ENCODE measurements around the gene KIF4B. TPM values are rescaled to one million over a fixed set of nuclear protein-coding genes. Genes with fewer than 3 reads are reported as not detected.

KIF4B gene
- polyA plus RNA-seq, 1 of the 3 experiments (the other 2 are of a cell fraction) = 0.02 TPM

DNA sequence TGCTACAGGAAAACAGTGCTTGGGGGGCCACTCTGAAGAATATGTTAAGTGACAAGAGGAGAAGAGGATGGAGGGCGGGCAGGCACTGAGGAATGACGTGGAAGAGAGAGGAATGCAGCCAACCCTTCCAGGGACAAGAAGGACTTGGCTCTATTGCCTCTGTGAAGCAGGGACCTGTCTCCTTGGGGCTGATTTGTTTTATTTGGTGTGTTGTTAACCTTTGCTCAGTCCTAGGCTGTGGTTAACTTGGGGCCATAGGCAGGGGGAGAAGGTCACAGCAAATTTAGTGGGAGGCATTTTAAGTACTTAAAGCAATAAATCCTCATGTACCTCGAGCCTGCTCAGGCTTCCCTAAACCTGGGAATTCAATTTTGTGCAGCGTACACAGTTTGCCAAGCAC, 39.9 kb downstream of the KIF4B start:
- Histone ChIP-seq H3K4me2 (no peak overlapping the region), H3K9me2 (no peaks in the 10 kb centered on the region), H3K79me2 (ENCODE audit: insufficient read depth) (no peaks in the 10 kb centered on the region), H3K27me3 (ENCODE audit: insufficient read depth) (no peaks in the 10 kb centered on the region), H3K4me3 (ENCODE audit: low read depth in 2 of 2, low read length in 1 of 2) (no peak overlapping the region), H3K36me3 (replicated peaks in 1 of 2; ENCODE audit: control insufficient read depth in 1 of 2, insufficient read depth in 2 of 2, low read length in 1 of 2) (no peaks in the 10 kb centered on the region), H3K27ac (ENCODE audit: low read depth in 2 of 2, low read length in 1 of 2) (no peak overlapping the region; a peak in 1 of 4 replicates), H2AFZ (ENCODE audit: low read depth) (no peak overlapping the region), H4K20me1 (ENCODE audit: insufficient read depth) (no peaks in the 10 kb centered on the region), H3F3A (replicated peaks; ENCODE audit: insufficient read depth) (no peaks in the 10 kb centered on the region), H3K9ac (no peak overlapping the region), H3K4me1 (ENCODE audit: control insufficient read depth in 1 of 2, insufficient read depth in 2 of 2, low read depth in 1 of 2, low read length in 1 of 2) (peaks cover 0 to 5% of the 10 kb centered on the region in 2 experiments; a peak in 2 of 4 replicates), H3K9me3 (no peaks in the 10 kb centered on the region)
- ChIA-PET POLR2A (no interaction called here), CTCF (no interaction called here)
- TF ChIP-seq MXI1 (IDR thresholded peaks at IDR 0.05; ENCODE audit: low read depth, low read length) = no peak
- TF ChIP-seq TCF12 (IDR thresholded peaks at IDR 0.05) = no peak
- TF ChIP-seq, protein P1, sequence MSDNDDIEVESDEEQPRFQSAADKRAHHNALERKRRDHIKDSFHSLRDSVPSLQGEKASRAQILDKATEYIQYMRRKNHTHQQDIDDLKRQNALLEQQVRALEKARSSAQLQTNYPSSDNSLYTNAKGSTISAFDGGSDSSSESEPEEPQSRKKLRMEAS (IDR thresholded peaks at IDR 0.05; ENCODE audit: low read depth) = no peak
- DNase-seq = no peak
- 14% methylated on average over 4 of the region's 4 CpGs for WGBS (ENCODE audit: low lambda C conversion rate)

DNA sequence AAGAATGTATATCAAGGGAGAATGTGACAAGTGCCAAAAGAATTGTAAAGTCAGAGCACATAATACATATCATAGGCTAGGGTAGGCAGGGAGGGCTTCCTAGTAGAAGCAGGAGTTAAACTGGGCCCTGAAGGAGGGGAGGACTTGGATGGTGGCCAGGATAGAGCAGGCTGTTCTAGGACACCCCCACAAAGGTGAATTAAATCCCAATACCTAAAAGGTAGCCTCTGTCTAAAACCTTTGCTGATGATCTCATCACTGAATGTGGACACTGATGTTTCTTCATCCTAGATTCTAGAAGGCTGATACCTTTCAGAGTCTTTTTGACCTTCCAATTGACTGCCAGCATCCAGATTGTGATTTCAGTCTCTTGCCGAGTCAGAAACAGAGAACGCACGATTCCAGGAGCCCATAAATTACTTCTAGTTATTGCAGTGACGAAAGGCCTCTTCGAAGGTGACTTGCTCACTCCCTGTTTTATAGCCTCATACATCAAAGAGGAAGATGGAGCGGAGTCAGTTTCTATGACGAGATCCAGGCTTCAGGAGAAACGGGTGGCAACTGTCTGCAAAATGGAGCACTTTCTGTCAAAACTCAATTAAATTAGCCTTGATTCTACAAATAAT, 43.2 kb downstream of the KIF4B start:
- Histone ChIP-seq H3K27me3 (ENCODE audit: insufficient read depth) (no peaks in the 10 kb centered on the region), H3K79me2 (ENCODE audit: insufficient read depth) (no peaks in the 10 kb centered on the region), H3K9me3 (no peaks in the 10 kb centered on the region), H3K36me3 (replicated peaks in 1 of 2; ENCODE audit: control insufficient read depth in 1 of 2, insufficient read depth in 2 of 2, low read length in 1 of 2) (no peaks in the 10 kb centered on the region), H3K4me3 (ENCODE audit: low read depth in 2 of 2, low read length in 1 of 2) (no peak overlapping the region), H3K4me1 (ENCODE audit: control insufficient read depth in 1 of 2, insufficient read depth in 2 of 2, low read depth in 1 of 2, low read length in 1 of 2) (peaks cover 0 to 5% of the 10 kb centered on the region in 2 experiments; a peak in 2 of 4 replicates), H2AFZ (ENCODE audit: low read depth) (no peak overlapping the region), H3K27ac (ENCODE audit: low read depth in 2 of 2, low read length in 1 of 2) (no peak overlapping the region), H3F3A (replicated peaks; ENCODE audit: insufficient read depth) (no peaks in the 10 kb centered on the region), H3K9ac (no peak overlapping the region), H4K20me1 (ENCODE audit: insufficient read depth) (no peaks in the 10 kb centered on the region), H3K9me2 (no peaks in the 10 kb centered on the region), H3K4me2 (no peak overlapping the region)
- TF ChIP-seq ELF1 (IDR thresholded peaks at IDR 0.05) (no peak), NFIC (IDR thresholded peaks at IDR 0.05; ENCODE audit: borderline replicate concordance) (no peak), RXRA (IDR thresholded peaks at IDR 0.05; ENCODE audit: borderline replicate concordance, low read depth) (no peak), TEAD4 (IDR thresholded peaks at IDR 0.05; ENCODE audit: borderline replicate concordance, insufficient read depth) (no peak), JUND (IDR thresholded peaks at IDR 0.05) (no peak), RFX5 (IDR thresholded peaks at IDR 0.05; ENCODE audit: low read length) (no peak), SIN3A (IDR thresholded peaks at IDR 0.05; ENCODE audit: borderline replicate concordance, low read depth, low read length) (no peak)
- CTCF ChIA-PET = no interaction called here
- no peak for DNase-seq
- POLR2A ChIA-PET = no interaction called here
- 43% methylated on average over 8 of the region's 8 CpGs for WGBS (ENCODE audit: low lambda C conversion rate)

DNA sequence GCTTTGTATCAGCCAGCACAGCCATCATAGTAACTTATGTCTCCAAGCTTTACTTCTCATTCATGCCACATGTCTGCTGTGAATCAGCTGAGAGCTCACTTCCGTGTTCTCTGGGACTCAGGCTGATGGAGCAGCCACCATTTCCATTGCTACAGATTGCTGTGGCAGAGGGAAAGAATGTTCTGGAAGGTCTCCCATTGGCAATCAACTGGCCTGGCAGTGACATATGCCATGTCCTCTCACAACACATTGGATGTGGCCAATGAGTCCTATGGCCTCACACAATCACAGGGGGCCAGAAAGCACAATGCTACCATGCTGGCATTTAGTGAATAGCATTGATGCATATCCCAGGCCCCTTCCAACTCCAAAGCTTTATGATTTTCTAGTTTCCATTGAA, 44.1 kb downstream of the KIF4B start:
- Histone ChIP-seq H4K20me1 (ENCODE audit: insufficient read depth) (no peaks in the 10 kb centered on the region), H3K9me2 (no peaks in the 10 kb centered on the region), H3K36me3 (replicated peaks in 1 of 2; ENCODE audit: control insufficient read depth in 1 of 2, insufficient read depth in 2 of 2, low read length in 1 of 2) (no peaks in the 10 kb centered on the region), H3K79me2 (ENCODE audit: insufficient read depth) (no peaks in the 10 kb centered on the region), H3K9ac (no peak overlapping the region), H3F3A (replicated peaks; ENCODE audit: insufficient read depth) (no peaks in the 10 kb centered on the region), H3K27ac (ENCODE audit: low read depth in 2 of 2, low read length in 1 of 2) (no peak overlapping the region), H3K4me2 (no peak overlapping the region), H3K9me3 (no peaks in the 10 kb centered on the region), H3K4me1 (ENCODE audit: control insufficient read depth in 1 of 2, insufficient read depth in 2 of 2, low read depth in 1 of 2, low read length in 1 of 2) (peaks cover 0 to 5% of the 10 kb centered on the region in 2 experiments; a peak in 2 of 4 replicates), H2AFZ (ENCODE audit: low read depth) (no peak overlapping the region), H3K27me3 (ENCODE audit: insufficient read depth) (no peaks in the 10 kb centered on the region), H3K4me3 (ENCODE audit: low read depth in 2 of 2, low read length in 1 of 2) (no peak overlapping the region)
- DNase-seq = no peak
- ChIA-PET POLR2A (no interaction called here), CTCF (no interaction called here)
- no peak for TF ChIP-seq POLR2AphosphoS5 (IDR thresholded peaks at IDR 0.05; ENCODE audit: low read depth, low read length)
- TF ChIP-seq, protein P1 (IDR thresholded peaks at IDR 0.05; ENCODE audit: low read depth) = no peak
- TF ChIP-seq RFX5 (IDR thresholded peaks at IDR 0.05; ENCODE audit: low read length) = no peak
- no peak for TF ChIP-seq FOSL2 (IDR thresholded peaks at IDR 0.05; ENCODE audit: borderline replicate concordance, low read depth)
- 50% methylated on average over 1 of the region's 1 CpG for WGBS (ENCODE audit: low lambda C conversion rate)
